Esophagus muscularis mucosa (tissue), 4 donors: ENCODE results near the gene NLRP9.

Experiments used
- CTCF ChIP-seq, 3 experiments: fragments of 200-600 bp in 2 of 3; fragments of 450-650 bp in 1 of 3; sonication (generic) in 2 of 3; IDR thresholded peaks; one replicate each; pipeline ENCODE4 v1.5.1; 2017 to 2019; ENCODE audit warnings: antibody characterized with exemption in 3 of 3, mild to moderate bottlenecking in 2 of 3, moderate library complexity in 1 of 3
- EP300 ChIP-seq: sonication (generic); formaldehyde crosslinking; IDR thresholded peaks from one replicate; pipeline ENCODE4 v1.6.1; 2017; ENCODE audit warnings: antibody characterized with exemption
- POLR2A ChIP-seq: fragments of 450-650 bp; IDR thresholded peaks from one replicate; pipeline ENCODE4 v1.6.1; 2017; ENCODE audit warnings: antibody characterized with exemption, moderate library complexity, mild to moderate bottlenecking, low read depth
- POLR2AphosphoS5 ChIP-seq, 2 donors: sonication (generic); formaldehyde crosslinking; IDR thresholded peaks; one replicate each; pipeline ENCODE4 v1.6.1; 2017; ENCODE audit warnings: antibody characterized with exemption in 2 of 2

- TF ChIP-seq CTCF (IDR thresholded peaks at IDR 0.05) (no peak), POLR2A (no peak), EP300 (no peak), POLR2AphosphoS5 (IDR thresholded peaks at IDR 0.05) (no peak)
Measured at GRCh38 chr19:55678121-55678671, 60.0 kb downstream of the NLRP9 start.
